Measurements from ENCODE around the gene CTBP2.

CTBP2 gene

DNA sequence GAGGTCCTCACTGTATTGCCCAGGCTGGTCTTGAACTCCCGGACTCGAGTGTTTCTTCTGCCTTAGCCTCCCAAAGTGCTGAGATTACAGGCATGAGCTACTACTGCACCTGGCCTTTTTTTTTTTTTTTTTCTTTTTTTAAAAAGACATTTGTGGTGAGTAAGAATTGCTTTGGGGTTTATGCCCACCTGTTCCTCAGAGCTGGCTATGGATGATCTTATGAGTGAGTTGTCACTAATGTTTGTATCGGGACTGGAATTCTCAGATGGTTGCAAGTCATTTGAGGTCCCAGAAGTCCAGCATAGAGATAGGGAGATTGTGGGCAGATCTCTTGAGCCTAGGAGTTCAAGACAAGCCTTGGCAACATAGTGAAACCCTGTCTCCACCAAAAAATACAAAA is 183.2 kb downstream of the CTBP2 start:
- DNase-seq (ENCODE audit: low read depth, low spot score) = no peak

DNA sequence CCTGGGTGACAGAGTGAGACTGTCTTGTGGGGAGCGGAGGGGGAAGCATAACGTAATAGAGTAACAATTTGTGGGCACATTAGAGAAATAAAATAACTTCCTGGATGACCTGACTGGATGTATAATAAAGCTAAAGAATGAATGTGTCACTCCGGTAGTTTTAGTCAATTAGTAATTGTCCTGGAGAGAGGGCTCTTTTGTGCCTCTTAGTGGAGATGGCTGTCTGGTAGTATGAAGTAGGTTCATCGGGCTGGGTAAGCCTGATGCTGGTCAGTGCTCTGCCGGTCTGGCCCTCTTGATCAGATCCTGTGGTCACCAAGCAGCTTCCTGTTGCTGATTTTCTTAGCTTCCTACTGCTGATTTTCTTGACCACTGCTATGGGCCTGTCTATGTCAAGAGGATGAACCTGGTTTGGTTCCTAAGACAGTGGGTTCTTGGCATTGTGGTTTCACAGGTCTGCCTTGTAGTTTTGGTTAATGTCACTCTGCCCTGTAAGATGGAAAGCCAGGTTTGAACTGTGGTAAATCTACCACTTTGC is 184.3 kb downstream of the CTBP2 start:
- no peak for DNase-seq (ENCODE audit: low read depth, low spot score)

DNA sequence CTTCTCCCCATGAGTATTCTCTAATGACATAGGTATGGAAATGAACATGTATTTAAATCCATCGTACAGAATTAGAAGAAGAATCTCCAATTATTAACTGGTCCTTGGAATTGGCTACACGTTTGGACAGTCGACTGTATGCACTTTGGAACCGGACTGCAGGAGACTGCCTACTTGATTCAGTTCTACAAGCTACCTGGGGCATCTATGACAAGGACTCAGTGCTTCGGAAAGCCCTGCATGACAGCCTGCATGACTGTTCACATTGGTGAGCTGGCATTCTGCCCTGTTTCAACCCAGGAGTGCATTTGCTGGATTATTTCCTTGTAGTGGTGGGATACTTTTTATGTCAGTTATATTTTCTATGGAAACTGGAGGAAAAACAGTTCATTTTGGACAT is 186.2 kb downstream of the CTBP2 start:
- DNase-seq (ENCODE audit: low read depth, low spot score) = no peak

DNA sequence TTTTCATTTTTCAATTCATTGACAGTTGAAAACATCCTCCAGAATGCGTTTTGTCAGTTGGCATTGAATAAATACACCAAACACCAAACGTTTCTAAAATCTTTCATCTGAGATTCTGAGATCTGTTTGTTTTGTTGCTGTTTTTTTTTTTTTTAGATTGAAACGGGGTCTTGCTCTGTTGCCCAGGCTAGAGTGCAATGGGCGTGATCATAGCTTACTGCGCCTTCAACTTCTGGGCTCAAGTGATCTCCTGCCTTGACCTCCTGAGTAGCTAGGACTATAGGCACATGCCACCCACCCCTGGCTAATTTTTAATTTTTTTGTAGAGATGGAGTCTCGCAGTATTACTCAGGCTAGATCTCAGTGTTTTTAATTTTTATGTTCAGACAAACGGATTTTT is 187.7 kb downstream of the CTBP2 start:
- DNase-seq (ENCODE audit: low read depth, low spot score) = no peak

DNA sequence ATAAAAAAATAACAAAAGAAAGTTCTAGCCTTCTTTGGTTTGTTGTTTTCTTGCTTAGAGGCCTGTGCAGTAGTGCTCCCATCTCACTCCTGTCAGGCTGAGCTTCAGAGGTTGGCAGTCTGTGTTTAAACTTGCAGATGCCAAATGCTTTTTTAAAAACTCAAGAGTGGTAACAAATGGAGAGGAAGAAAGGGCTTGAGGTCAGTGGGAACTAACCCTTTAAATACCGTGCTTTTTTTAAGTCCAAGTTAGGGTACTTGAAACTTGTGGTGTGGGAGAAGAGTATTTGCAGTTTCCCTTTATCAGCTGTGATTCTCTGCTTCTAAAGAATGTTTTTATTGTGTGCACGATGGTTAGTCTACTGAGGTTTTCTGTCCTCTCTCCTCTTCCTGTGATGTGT is 189.1 kb downstream of the CTBP2 start:
- no peak for DNase-seq (ENCODE audit: low read depth, low spot score)

DNA sequence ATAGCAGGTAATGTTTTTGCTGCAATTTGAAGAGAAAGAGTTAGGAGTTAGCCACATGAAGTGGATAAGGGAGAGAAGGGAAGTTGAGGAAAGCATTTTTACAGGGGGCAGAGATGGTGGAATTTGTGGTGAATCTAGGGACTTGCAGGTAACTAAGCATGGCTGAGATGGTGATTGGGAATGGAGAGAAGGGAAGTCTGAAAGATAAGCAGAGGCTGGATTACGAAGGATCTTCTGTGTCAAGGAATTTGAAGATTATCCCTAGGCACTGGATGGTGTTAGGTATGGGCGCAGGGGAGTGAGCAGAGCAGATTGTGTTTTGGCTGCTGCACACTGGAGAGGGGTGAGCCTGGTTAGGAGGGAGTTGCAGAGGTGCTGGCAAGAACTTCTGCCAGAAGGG is 193.1 kb downstream of the CTBP2 start:
- DNase-seq (ENCODE audit: low read depth, low spot score) = no peak

DNA sequence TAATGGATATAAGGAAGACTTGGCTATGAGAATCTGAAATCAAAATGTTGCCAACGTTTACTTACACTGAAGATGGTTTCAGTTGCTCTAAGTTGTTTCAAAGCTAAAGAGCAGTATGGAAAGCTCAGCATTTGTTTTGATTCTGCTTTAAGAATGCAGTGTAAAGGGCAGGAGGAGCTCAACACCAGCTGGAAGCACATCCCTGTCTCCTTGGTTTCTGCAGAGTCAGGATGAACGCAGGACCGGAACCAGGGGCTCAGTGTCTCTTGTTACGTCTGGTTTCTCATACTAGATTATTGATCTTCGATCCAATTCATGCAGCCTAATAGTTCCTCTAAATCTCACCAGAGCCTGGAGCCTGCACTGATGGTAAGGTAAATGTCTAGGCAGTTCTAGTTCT is 194.4 kb downstream of the CTBP2 start:
- no peak for DNase-seq (ENCODE audit: low read depth, low spot score)

DNA sequence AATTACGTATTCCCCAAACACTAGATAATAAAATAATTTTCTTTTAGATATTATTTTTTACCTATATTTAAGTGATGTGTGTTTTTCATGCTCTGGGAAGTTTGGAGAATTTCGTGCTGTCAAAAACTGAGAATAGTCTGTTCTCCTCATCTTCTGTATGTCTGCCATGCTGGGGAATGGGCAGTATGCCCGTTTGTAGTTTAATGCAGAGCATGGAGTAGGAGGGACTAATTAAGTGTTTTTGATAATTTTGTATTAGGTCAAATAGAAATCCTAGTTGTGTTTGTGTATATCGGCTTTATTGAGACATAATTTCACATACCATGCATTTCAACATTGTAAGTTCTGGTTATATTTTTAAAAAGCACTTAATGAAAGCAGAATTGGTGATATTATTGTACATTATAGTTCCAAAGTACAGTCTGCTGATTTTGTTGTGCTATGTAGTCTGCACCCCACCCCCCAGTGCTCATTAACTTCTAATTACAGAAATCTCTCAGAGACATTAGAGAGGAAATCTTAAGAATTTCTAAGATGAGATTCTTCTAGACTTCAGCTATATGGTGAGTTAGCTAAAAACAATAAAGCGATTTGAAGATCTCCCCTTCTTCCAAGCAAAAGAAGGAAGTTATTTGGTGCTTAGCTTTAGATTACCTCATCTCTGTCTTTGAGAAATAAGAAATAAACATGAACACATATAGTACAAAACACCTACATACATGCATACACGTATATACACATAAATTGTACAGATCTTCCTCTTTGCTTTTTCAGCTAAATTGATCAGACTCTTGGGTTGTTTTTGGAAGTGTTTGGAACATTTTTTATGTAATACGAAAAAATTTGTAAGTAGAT is 196.3 kb downstream of the CTBP2 start:
- DNase-seq (ENCODE audit: low read depth, low spot score) = no peak

DNA sequence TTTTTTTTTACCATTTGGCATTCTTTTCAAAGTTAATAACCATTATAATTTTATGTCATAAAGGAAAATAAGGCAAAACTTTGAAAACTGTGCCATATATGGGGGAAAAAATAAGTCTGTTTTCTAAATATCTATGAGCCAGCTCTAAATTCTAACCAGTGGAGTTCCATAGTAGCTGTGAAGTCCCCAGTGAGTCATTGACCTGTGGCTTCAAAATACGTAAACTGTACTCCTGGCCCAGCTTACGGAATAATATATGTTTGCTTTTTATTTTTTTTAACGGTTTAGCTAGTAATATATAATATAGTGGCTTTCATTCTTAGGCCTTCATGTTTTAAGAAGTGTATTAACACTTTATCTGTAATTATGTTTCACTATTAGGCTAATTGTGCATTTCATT is 197.9 kb downstream of the CTBP2 start:
- no peak for DNase-seq (ENCODE audit: low read depth, low spot score)

DNA sequence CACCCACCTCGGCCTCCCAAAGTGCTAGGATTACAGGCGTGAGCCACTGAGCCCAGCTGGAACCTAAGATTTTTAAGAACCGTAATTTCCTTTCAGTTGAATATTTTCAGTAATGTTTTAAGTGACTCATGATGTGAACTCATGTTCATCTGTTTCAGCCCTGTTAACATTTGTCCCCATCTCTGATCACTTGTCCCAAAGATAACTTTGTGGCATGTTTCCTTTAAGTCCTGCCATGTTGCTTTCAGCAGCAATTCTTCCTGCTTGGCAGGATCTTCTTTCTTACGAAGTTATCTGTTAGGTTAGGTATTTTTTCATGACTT is 199.2 kb downstream of the CTBP2 start:
- DNase-seq (ENCODE audit: low read depth, low spot score) = no peak

DNA sequence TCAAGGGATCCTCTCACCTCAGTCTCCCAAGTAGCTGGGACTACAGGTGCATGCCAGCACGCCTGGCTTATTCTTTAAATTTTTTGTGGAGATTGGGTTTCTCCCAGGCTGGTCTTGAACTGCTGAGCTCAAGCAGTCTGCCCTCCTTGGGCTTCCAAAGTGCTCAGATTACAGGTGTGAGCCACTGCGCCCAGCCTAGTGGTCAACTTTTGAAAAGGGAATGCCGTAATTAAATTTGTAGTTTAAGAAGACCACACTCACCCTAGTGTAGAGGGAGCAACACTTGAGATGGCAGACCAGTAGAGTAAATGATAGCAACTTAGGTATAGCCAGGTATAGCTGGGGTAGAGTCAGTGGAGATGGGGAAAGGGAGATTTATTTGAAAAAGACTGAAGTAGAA is 200.8 kb downstream of the CTBP2 start:
- DNase-seq (ENCODE audit: low read depth, low spot score) = no peak

DNA sequence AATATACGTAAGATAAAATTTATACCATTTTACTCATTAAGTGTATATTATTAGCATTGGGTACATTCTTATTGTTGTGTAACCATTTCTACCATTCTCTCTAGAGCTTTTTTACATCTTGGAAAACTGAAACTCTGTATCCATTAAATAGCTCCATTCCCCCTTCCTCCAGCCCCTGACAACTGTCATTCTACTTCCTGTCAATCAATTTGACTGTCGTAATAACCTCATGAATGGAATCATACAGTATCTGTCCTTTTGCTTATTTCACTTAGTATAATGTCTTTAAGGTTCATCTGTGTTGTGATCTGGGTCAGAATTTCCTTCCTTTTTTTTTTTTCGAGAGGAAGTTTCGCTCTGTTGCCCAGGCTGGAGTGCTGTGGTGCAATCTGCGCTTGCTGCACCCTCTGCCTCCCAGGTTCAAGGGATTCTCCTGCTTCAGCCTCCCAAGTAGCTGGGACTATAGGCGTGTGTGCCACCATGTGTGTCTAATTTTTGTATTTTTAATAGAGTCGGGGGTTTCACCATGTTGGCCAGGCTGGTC is 202.9 kb downstream of the CTBP2 start:
- DNase-seq (ENCODE audit: low read depth, low spot score) = no peak

DNA sequence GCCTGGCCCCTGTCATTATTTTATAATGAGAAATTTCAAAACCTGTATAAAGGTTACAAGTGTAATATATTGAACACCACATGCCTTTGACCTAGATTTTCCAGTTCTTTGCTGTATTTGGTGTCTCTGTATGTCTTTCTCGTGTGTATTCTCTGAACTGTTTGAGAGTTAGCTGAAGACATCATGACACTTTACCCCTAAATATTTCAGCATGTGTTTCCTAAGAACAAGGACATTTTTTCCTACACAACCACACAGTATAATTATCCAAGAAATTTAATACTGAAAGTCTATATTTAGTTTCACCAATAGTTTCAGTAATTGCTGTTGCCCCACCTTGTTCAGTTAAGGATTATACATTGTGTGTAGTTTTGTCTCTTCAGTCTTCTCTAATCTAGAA is 203.6 kb downstream of the CTBP2 start:
- no peak for DNase-seq (ENCODE audit: low read depth, low spot score)

DNA sequence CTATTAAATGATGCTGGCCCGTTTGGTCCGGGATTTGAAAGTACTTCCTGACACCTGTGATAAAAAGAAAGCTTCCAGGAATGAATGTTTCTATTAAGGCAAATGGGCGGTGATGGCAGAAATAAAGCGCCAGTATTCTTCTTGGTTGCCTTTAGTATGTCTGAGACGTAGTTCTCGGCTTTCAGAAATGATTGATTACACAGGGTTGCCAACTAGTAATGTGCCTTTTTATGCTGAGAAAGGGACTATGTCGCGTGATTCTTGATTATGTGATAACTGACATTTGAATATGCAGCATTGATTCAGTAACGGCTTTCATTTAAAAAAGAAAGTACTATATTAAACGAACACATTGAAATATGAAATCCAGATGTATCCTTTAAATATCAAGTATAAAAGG is 204.5 kb downstream of the CTBP2 start:
- no peak for DNase-seq (ENCODE audit: low read depth, low spot score)

DNA sequence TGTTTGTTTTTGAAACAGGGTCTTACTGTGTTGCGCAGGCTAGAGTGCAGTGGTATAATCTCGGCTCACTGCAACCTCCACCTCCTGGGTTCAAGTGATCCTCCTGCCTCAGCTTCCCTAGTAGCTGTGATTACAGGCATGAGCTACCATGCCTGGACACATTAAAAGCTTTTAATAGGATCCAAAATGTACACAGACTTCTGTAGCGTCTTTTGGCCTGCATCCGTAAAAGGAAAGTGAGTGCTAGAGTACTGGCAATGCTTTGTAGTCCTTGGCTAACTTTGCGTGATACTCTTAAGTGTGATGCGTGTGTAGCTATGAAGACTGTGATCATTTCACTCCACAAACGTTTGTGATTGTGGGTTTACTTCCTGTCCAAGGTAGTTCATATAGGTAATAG is 205.1 kb downstream of the CTBP2 start:
- no peak for DNase-seq (ENCODE audit: low read depth, low spot score)

DNA sequence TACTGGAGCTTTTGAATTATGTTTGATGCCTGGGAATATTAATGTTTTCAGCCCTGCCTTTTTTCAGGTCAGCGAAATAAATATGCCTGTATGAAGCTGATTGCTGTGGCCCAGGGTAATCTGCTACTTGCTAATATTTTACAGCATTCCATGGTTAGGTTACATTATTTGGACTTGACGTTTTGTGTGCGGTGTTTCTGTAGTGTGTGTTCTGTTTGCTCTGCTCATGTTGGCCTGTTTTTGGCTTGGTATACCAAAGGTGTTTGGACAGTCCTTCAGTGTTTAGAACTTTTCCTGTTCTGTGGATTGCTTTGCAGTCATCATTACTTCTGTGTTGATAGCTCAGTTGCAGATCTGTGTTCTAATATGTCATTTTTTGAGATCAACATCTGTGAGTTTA is 206.9 kb downstream of the CTBP2 start:
- no peak for DNase-seq (ENCODE audit: low read depth, low spot score)

DNA sequence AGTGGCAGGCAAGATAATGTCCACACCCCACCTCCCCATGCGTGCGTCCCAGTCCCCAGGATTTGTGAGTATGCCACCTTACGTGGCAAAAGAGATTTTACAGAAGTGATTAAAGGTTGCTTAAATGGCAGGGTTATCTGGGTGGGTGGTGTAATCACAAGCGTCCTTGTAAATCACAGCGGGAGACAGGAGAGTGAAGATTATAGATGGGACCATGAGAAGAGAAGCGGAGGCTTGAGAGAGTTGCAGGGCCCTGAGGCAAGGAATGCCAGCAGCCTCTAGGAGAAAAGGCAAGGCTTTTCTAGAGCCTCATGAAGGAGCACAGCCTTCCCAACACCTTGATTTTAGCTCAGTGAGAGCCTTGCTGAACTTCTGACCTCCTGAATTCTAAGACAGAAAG is 208.2 kb downstream of the CTBP2 start:
- no peak for DNase-seq (ENCODE audit: low read depth, low spot score)

DNA sequence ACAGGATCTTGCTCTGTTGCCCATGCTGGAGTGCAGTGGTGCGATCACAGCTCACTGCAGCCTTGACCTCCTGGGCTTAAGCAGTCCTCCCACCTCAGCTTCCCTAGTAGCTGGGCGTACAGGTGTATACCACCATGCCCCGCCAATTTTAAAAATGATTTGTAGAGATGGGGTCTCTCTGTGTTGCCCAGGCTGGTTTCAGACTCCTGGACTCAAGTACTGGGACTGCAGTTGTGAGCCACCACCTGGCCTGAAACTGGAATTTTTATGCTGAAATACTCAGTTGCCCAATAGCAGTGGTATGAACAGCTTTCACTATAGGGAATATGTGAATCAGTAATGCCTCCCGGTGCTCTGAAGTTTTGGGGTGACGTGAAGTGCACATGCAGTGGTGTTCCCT is 210.8 kb downstream of the CTBP2 start:
- DNase-seq (ENCODE audit: low read depth, low spot score) = no peak

DNA sequence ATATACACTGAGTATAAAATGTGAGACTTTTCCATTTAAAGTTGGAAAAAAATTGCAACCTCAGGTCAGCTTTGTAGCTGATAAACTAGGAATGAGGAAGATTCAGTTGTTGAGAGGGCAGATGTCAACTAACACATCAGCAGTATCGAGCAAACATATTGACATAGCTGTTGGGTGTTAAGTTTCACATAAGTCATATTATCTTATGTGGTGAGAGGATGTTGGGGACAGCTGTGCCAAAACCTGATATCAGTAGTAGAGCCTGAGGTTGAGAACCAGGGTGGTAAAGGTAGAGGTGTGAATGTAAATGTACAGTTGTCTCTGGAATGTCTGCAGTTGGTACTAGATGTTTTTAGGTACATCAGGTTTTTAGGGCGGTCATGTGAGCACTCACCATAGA is 213.4 kb downstream of the CTBP2 start:
- DNase-seq (ENCODE audit: low read depth, low spot score) = no peak

DNA sequence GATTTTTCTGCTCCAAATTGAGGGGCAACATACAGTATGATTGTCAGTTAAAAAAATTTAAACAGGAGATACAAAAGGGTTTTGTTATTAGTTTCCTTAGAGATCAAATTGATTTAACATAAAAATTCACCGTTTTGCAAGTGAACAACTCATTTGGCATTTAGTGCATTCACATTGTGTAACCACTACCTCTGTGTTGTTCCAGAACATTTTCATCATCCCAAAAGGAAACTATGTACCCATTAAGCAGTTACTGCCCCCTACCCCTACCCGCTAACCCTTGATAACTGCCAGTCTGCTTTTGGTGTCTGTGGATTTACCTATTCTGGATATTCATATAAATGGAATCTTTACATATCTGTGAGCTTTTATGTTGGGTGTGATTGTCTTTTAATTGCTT is 215.4 kb downstream of the CTBP2 start:
- no peak for DNase-seq (ENCODE audit: low read depth, low spot score)

DNA sequence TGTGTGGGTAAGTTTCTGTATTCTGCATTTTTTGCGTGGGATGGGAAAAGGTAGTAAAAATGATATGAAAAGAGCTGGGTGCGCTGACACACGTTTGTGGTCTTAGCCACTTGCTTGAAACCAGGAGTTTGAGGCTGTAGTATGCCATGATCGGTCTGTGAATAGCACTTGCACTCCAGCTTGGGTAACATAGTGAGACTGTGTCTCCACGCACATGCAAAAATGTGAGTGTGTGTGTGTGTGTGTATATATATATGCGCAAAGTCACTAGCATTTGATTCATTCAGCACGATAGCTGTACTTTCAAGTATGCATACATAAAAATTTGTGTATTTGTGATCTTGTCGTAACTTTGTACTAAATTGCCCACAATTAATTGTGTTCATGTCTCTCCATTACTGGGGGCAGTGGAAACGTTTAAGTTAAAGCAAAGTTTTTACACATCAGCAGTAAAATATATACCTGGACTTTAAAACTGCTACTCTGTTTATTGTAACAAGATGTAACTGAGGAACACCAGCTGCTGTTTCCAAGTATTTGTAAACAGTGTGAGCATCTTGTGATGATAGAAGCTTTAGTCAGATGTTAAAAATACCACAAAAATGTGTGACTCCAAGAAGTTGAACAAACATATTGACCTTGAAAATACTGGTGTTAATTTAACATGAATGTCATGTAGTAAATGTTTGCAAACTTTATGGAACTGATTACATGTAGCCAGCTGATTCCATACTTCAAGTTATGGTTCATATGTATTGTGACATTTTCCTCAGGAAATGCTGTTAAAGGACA is 216.9 kb downstream of the CTBP2 start:
- no peak for DNase-seq (ENCODE audit: low read depth, low spot score)

DNA sequence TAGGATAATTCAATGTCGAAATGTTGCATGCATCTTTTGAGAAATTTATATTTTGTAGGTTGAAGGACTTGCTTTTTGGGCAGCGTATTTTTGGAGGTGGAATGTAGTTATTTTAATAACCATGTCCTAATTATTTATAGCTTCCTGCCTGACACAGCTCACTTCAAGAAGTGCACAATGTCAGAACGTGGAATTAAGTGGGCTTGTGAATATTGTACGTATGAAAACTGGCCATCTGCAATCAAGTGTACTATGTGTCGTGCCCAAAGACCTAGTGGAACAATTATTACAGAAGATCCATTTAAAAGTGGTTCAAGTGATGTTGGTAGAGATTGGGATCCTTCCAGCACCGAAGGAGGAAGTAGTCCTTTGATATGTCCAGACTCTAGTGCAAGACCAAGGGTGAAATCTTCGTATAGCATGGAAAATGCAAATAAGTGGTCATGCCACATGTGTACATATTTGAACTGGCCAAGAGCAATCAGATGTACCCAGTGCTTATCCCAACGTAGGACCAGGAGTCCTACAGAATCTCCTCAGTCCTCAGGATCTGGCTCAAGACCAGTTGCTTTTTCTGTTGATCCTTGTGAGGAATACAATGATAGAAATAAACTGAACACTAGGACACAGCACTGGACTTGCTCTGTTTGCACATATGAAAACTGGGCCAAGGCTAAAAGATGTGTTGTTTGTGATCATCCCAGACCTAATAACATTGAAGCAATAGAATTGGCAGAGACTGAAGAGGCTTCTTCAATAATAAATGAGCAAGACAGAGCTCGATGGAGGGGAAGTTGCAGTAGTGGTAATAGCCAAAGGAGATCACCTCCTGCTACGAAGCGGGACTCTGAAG is 217.8 kb downstream of the CTBP2 start:
- DNase-seq (ENCODE audit: low read depth, low spot score) = no peak

All from iPS DF 19.7 (cell line).